SH-SY5Y (cell line): Measurements from ENCODE around the gene CLCN5.

ENCODE experiments used
- GATA2 ChIP-seq: IDR thresholded peaks from 2 replicates; pipeline ENCODE4 v1.6.1; 2011; ENCODE audit warnings: mild to moderate bottlenecking, low read depth, low read length
- GATA3 ChIP-seq: IDR thresholded peaks from 2 replicates; pipeline ENCODE4 v1.6.1; 2011; ENCODE audit warnings: low read depth, mild to moderate bottlenecking, low read length, moderate library complexity

- TF ChIP-seq GATA3: no peak
- TF ChIP-seq GATA2: no peak
Observed at GRCh38 chrX:50036426-50036825, 114.0 kb downstream of the CLCN5 start.
